Measurements from ENCODE around the gene FBXO47.

GRCh38 chr17:39015546-39015935 lies 48.3 kb upstream of the FBXO47 start:
- TF ChIP-seq, protein P1, sequence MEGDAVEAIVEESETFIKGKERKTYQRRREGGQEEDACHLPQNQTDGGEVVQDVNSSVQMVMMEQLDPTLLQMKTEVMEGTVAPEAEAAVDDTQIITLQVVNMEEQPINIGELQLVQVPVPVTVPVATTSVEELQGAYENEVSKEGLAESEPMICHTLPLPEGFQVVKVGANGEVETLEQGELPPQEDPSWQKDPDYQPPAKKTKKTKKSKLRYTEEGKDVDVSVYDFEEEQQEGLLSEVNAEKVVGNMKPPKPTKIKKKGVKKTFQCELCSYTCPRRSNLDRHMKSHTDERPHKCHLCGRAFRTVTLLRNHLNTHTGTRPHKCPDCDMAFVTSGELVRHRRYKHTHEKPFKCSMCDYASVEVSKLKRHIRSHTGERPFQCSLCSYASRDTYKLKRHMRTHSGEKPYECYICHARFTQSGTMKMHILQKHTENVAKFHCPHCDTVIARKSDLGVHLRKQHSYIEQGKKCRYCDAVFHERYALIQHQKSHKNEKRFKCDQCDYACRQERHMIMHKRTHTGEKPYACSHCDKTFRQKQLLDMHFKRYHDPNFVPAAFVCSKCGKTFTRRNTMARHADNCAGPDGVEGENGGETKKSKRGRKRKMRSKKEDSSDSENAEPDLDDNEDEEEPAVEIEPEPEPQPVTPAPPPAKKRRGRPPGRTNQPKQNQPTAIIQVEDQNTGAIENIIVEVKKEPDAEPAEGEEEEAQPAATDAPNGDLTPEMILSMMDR (conservative IDR thresholded peaks at IDR 0.05; ENCODE audit: low read depth, low read length), result no peak
- TF ChIP-seq EZH2 (IDR thresholded peaks at IDR 0.05; ENCODE audit: low read length, unreplicated experiment), result no peak
- TF ChIP-seq EZH2phosphoT487 (IDR thresholded peaks at IDR 0.05; ENCODE audit: borderline replicate concordance, low read length), result no peak

Measured in PC-3 (cell line).